Sigmoid colon (tissue), 7 donors: Measurements from ENCODE around the gene RAI2. TPM values are rescaled to one million over a fixed set of nuclear protein-coding genes. Genes with fewer than 3 reads are reported as not detected.

Source experiments
- DNase-seq: peaks from one replicate; pipeline ENCODE4 v3.0.0-alpha.2; 2019
- H3K27ac ChIP-seq, 4 donors: fragments of 200-600 bp; sonication (generic); one replicate each; pipeline ENCODE4 v1.5.1; 2016 to 2019; ENCODE audit warnings: mild to moderate bottlenecking in 1 of 4
- H3K27me3 ChIP-seq, 3 donors: fragments of 200-600 bp; sonication (generic); one replicate each; pipeline ENCODE4 v1.5.1; 2019; ENCODE audit warnings: mild to moderate bottlenecking in 1 of 3
- H3K36me3 ChIP-seq, 4 donors: fragments of 200-600 bp; sonication (generic); one replicate each; pipeline ENCODE4 v1.5.1; 2016 to 2019
- H3K4me1 ChIP-seq, 4 donors: fragments of 200-600 bp; sonication (generic); one replicate each; pipeline ENCODE4 v1.5.1; 2017 to 2019
- H3K4me3 ChIP-seq, 4 donors: fragments of 200-600 bp; sonication (generic); one replicate each; pipeline ENCODE4 v1.5.1; 2017 to 2019; ENCODE audit warnings: mild to moderate bottlenecking in 2 of 4, moderate library complexity in 1 of 4
- H3K9me3 ChIP-seq, 4 donors: fragments of 200-600 bp in 3 of 4; sonication (generic) in 3 of 4; one replicate each; pipeline versions ENCODE4 v1.5.1 to v1.6.1; 2013 to 2019
- EP300 ChIP-seq, 4 donors: sonication (generic); formaldehyde crosslinking; IDR thresholded peaks; one replicate each; pipeline ENCODE4 v1.6.1; 2017; ENCODE audit warnings: antibody characterized with exemption in 4 of 4
- POLR2A ChIP-seq, 2 donors: fragments of 450-650 bp; IDR thresholded peaks; one replicate each; pipeline ENCODE4 v1.6.1; 2016; ENCODE audit warnings: antibody characterized with exemption in 2 of 2, mild to moderate bottlenecking in 2 of 2, moderate library complexity in 2 of 2
- POLR2AphosphoS5 ChIP-seq, 4 donors: sonication (generic); formaldehyde crosslinking; IDR thresholded peaks; one replicate each; pipeline ENCODE4 v1.6.1; 2017; ENCODE audit warnings: antibody characterized with exemption in 4 of 4
- WGBS, 2 donors: extraction: QIAGEN DNeasy Blood & Tissue Kit; methylation state at CpG; one replicate each; pipeline ENCODE4 v1.1.7; 2013; 5-methylcytosine and 5-hydroxymethylcytosine counted together
- intact Hi-C: fragments of 100-400 bp; cut with DNase I; formaldehyde crosslinking; loops from one replicate; pipeline ENCODE4 v1.15.1; 2023
- polyA plus RNA-seq, 3 donors: library from polyadenylated mRNA; stranded (reverse); fragments of 200-250 nt; gene quantifications; one replicate each; pipeline ENCODE4 v1.2.3, GENCODE V29; 2013
- total RNA-seq, 4 donors: library from RNA; depleted of rRNA; stranded (reverse); fragments of >200 nt; gene quantifications; one replicate each; pipeline ENCODE4 v1.1.0, GENCODE V29; 2016
- TF ChIP-seq, protein P1 (sequence below), 4 experiments: fragments of 450-650 bp in 3 of 4; fragments of 200-600 bp in 1 of 4; IDR thresholded peaks; one replicate each; pipeline ENCODE4 v1.5.1; 2016 to 2019; ENCODE audit warnings: antibody characterized with exemption in 4 of 4, mild to moderate bottlenecking in 3 of 4, moderate library complexity in 2 of 4
- donor health status: healthy with polysubstance abuse.
- donor health status: Bipolar disorder and iron deficiency.
- donor health status: healthy.

Gene RAI2
- total and polyA plus RNA-seq, 7 donors = 3.7 to 26.0 (median 19.6) TPM

DNA sequence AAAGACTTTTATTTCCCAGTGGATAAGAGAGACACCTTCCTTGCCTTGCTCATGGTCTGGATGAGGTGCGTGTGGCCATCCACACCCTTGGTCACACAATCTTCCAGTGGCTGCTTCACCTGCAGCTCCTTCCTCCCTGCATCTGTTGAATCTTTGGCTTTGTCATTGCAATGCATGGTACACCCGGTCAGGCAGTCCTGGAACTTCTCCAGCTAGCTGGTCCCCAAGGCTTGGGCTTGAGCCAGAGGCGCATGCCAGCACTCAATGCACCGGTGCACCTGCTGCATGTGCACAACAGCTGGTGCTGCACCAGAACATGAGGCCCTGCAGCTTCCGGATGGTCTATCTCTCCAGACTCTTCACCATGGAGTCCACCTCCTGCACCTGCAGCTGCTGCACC is 92.1 kb downstream of the RAI2 start:
- no peak for DNase-seq
- WGBS, 2 donors = 76 to 88% methylated on average over 5 of the region's 5 CpGs
- Histone ChIP-seq H3K36me3 (no peaks in the 10 kb centered on the region), H3K27ac (no peak overlapping the region), H3K9me3 (no peaks in the 10 kb centered on the region), H3K4me3 (no peak overlapping the region), H3K27me3 (no peaks in the 10 kb centered on the region), H3K4me1 (no peaks in the 10 kb centered on the region)
- intact Hi-C loops = no loop called here
- TF ChIP-seq, protein P1, sequence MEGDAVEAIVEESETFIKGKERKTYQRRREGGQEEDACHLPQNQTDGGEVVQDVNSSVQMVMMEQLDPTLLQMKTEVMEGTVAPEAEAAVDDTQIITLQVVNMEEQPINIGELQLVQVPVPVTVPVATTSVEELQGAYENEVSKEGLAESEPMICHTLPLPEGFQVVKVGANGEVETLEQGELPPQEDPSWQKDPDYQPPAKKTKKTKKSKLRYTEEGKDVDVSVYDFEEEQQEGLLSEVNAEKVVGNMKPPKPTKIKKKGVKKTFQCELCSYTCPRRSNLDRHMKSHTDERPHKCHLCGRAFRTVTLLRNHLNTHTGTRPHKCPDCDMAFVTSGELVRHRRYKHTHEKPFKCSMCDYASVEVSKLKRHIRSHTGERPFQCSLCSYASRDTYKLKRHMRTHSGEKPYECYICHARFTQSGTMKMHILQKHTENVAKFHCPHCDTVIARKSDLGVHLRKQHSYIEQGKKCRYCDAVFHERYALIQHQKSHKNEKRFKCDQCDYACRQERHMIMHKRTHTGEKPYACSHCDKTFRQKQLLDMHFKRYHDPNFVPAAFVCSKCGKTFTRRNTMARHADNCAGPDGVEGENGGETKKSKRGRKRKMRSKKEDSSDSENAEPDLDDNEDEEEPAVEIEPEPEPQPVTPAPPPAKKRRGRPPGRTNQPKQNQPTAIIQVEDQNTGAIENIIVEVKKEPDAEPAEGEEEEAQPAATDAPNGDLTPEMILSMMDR (IDR thresholded peaks at IDR 0.05) = no peak
- no peak for TF ChIP-seq POLR2AphosphoS5 (IDR thresholded peaks at IDR 0.05)
- TF ChIP-seq EP300 (IDR thresholded peaks at IDR 0.05) = no peak
- no peak for TF ChIP-seq POLR2A (IDR thresholded peaks at IDR 0.05)

DNA sequence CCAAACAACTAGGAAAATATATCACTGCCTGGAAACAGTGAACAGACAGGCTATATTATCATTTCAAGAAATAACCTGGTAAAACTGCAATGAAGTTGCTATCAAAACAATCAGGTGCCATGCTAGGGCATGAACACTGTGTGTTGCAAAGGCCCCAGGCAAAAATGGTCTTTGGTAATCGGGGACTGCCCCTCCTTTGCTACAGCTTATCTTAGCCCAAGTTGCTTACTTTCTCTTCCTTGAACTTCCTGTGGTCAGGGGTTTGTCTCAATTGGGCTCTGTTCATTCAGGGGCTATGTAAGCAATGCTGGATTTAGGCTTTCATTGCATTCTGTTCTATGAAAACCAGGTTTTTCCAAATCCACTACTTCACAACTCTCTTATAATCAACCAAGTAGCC is 93.4 kb downstream of the RAI2 start:
- Histone ChIP-seq H3K9me3 (no peaks in the 10 kb centered on the region), H3K4me1 (no peaks in the 10 kb centered on the region), H3K4me3 (no peak overlapping the region), H3K27ac (no peak overlapping the region), H3K27me3 (no peaks in the 10 kb centered on the region), H3K36me3 (no peaks in the 10 kb centered on the region)
- WGBS, 2 donors = 24 to 52% methylated on average over 1 of the region's 1 CpG
- TF ChIP-seq EP300 (IDR thresholded peaks at IDR 0.05) (no peak), POLR2AphosphoS5 (IDR thresholded peaks at IDR 0.05) (no peak), POLR2A (IDR thresholded peaks at IDR 0.05) (no peak)
- TF ChIP-seq, protein P1 (IDR thresholded peaks at IDR 0.05) = no peak
- no peak for DNase-seq
- intact Hi-C loops = no loop called here

DNA sequence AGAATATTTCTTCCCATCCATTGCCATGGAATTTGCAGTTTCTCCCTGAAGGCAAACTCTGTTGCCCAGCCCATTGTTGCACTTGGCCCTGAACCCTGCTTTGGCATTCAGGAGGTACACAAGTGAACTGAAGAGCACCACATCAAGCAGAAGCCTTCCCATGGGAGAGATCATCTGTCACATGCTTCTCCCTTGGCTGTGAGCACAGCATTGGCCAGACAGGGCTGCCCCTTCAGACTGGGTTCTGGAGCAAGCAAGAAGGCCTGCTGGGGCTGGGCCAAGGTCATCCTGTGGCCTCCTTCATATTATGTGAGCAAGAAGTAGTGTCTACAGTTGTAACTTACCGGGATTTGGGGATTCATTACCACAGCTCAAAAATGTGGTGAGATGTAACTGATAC is 101.1 kb downstream of the RAI2 start:
- intact Hi-C loops = no loop called here
- no peaks in the 10 kb centered on the region for H3K4me1 ChIP-seq
- TF ChIP-seq, protein P1 (IDR thresholded peaks at IDR 0.05) = no peak
- no peak for TF ChIP-seq EP300 (IDR thresholded peaks at IDR 0.05)
- no peak overlapping the region for H3K27ac ChIP-seq
- H3K36me3 ChIP-seq = no peaks in the 10 kb centered on the region
- DNase-seq = no peak
- H3K9me3 ChIP-seq = no peaks in the 10 kb centered on the region
- H3K4me3 ChIP-seq = no peak overlapping the region
- 87 to 90% methylated on average over 1 of the region's 1 CpG for WGBS, 2 donors
- H3K27me3 ChIP-seq = no peaks in the 10 kb centered on the region

DNA sequence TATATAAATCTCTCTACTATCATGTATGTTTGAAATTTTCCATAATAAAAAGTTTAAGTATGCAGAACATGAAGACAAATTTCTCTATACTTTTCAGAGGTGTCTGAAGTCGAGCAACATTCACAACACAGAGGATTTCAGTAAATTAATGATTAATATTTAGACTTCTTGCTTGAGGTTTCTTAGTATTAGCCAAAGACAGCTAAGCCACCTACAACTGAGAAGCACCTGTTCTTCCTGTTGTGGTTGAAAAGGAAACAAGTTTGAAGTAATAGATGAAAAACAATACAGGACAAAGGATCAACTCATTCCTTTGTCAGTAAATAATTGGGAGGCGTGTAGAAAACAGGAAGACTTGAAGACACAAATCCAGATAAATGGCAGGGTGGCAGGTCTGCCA is 102.7 kb downstream of the RAI2 start:
- intact Hi-C loops = no loop called here
- TF ChIP-seq, protein P1 (IDR thresholded peaks at IDR 0.05) = no peak
- TF ChIP-seq EP300 (IDR thresholded peaks at IDR 0.05) (no peak), POLR2A (IDR thresholded peaks at IDR 0.05) (no peak), POLR2AphosphoS5 (IDR thresholded peaks at IDR 0.05) (no peak)
- Histone ChIP-seq H3K36me3 (peaks cover 0 to 2% (median 0%) of the 10 kb centered on the region in 4 donors), H3K9me3 (no peaks in the 10 kb centered on the region), H3K4me1 (no peaks in the 10 kb centered on the region), H3K27ac (no peak overlapping the region), H3K27me3 (no peaks in the 10 kb centered on the region), H3K4me3 (no peak overlapping the region)
- DNase-seq = no peak
- WGBS, 2 donors = 72 to 77% methylated on average over 2 of the region's 2 CpGs

DNA sequence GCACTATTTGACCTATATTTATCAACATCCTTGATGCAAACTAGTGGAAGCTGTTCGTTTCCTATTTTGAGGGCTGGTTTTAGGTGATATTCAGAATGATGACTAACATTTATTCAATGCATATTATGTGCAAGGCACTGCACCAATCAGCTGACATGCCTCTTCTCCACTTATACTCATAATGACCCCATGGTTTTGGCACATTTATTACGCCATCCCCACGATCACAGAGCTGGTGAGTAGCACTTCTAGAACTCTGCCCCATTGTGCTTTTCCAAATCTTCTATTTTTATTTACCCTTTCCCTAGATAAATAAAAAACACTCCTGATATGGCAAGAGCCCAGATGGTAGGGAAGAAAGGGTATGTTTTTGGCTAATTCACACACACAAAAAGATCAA is 110.7 kb downstream of the RAI2 start:
- H3K27ac ChIP-seq = no peak overlapping the region
- DNase-seq = no peak
- H3K27me3 ChIP-seq = no peaks in the 10 kb centered on the region
- intact Hi-C loops = no loop called here
- 67 to 87% methylated on average over 3 of the region's 3 CpGs for WGBS, 2 donors
- H3K4me1 ChIP-seq = no peaks in the 10 kb centered on the region
- no peaks in the 10 kb centered on the region for H3K9me3 ChIP-seq
- H3K36me3 ChIP-seq = peaks cover 0 to 27% (median 0%) of the 10 kb centered on the region in 4 donors
- TF ChIP-seq POLR2A (IDR thresholded peaks at IDR 0.05) = no peak
- TF ChIP-seq POLR2AphosphoS5 (IDR thresholded peaks at IDR 0.05) = no peak
- TF ChIP-seq, protein P1 (IDR thresholded peaks at IDR 0.05) = no peak
- no peak for TF ChIP-seq EP300 (IDR thresholded peaks at IDR 0.05)
- no peak overlapping the region for H3K4me3 ChIP-seq
